HG03139 (cell line): Measurements from ENCODE around the gene CCL27.

Experiments used
- ATAC-seq: cut with Tn5 transposase; IDR thresholded peaks from one replicate; pipeline ENCODE4 v1.9.1; 2021; ENCODE audit not compliant: unreplicated experiment

Gene CCL27, protein sequence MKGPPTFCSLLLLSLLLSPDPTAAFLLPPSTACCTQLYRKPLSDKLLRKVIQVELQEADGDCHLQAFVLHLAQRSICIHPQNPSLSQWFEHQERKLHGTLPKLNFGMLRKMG

DNA sequence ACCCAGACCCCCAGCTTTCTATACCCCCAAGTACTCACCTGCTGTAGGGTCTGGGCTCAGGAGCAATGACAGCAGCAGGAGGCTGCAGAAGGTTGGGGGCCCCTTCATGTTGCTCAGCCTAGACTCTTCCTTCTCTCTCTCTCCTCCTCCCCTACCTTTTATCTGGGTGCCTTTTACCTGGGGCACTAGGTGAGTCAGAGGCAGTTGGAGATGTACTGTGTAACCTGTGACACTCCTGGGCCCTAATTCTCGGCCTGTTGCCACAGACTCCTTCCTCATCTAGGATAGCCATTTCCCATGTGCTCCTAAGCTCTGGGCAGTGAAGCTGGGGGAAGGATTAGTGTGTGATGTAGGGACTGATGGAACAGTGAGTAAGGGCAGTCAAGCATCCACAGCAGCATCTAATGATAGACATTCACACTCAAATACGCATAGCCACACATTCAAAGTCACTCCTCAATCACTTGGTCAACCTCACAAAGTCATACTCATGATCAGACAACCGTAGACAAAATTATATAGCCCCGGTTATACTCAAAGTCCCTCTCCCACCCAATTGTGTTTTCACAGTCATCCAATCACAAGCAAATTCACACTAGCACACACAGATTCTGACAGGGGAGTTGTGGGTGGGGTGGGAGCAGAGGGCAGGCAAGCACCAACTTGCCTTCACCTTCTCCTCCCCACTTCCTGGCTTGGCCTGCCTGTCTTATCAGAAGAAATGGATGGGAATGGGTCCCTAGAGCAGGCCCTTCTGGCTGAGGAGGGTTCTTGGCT, at the start of gene CCL27:
Gene CCL27 (minus strand): TSS at position 132 of the 777 bp plus-strand sequence. CDS start 24 bp downstream, at position 108.
- ATAC-seq: no peak

DNA sequence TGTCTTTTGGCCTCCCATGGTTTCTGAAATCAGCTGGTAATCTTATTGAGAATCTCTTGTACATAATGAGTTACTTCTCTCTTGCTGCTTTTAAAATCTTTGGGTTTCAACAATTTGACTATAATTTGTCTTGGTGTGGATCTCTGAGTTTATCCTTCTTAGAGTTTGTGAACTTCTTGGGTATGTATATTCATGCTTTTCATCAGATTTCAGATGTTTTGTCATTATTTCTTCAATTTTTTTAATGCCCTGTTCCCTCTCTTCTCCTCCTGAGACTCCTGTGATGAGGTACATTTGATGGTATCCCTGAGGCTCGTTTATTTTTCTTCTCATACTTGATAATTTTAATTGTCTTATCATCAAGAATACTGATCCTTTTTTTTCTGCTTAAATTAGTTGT, 49.7 kb upstream of the CCL27 start:
- ATAC-seq: no peak

- no peak for ATAC-seq
Observed at GRCh38 chr9:34710023-34710422, 47.6 kb upstream of the CCL27 start, which contains the start of gene CCL21. Gene CCL21, minus strand, starts transcription at chr9:34710136. Its CDS starts 70 bp downstream, at chr9:34710066.

DNA sequence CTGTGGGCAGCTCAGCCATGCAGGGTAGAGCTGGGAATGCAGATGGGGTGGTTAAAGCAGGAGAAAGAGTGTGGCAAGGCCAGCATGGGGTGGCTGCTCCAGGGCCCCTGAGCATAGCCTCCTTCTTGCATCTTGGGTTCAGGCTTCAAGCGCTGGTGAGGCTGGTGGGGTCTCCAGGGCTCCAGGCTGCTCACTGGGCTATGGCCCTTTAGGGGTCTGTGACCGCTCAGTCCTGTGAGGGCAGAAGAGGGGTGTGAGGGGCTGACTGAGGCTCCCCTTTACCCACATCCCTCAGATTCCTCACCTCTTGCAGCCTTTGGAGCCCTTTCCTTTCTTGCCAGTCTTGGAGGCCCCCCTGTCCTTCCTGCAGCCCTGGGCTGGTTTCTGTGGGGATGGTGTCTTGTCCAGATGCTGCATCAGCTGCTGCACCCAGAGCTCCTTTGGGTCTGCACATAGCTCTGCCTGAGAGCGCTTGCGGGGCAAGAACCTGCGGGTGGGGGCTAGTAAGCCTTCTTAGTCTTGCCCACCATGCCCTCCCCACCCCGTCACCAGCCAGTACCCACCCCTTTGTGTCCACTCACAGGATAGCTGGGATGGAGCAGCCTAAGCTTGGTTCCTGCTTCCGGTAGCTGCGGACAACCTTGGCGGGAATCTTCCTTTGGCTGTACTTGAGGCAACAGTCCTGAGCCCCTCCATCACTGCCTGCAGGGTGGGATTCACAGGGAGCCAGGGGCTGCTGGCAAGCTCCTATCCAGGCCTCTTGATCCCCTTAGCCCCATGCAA, 46.9 kb upstream of the CCL27 start:
- no peak for ATAC-seq

DNA sequence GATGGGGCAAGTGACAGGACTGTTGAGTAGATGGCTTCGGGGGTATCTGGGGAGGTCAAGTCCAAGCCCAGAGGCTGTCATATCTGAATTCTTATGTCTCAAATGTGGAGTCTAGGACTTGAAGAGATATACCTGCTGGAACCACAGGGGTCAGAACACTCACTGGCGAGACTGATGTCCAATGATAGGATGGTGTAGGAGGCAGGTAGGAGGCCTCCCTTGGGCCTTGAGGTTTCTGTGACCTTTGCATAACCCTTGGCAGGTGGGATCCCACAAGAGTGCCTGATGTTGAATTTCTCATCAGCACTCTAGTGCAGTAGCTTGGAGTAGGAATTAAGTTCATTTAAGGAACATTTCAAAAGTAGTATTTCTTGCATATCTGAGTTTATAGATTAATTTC, 44.7 kb upstream of the CCL27 start:
- ATAC-seq: no peak

- no peak for ATAC-seq
Observed at GRCh38 chr9:34701769-34702736, 39.6 kb upstream of the CCL27 start.

- no peak for ATAC-seq
Observed at GRCh38 chr9:34701023-34701768, 38.7 kb upstream of the CCL27 start.

DNA sequence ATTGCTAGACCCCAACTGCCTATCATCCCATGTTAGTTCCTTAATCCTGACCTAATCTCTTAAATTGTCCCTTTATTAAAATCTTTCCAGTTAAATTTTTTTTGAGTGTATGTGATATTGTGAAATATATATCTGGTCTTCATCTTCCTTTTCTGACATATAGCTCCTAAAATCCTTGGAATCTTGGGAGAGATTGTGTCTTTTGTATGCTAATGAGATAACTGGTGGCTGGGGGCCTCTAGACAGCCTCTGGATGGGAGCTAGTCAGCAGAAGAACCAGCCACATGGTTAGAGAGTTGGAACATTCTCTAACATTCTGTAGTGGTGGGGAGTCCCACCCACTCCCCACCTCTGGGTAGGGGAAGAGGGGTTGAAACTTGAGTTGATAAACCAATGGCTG, 32.4 kb upstream of the CCL27 start:
- ATAC-seq: no peak

GRCh38 chr9:34693560-34693959, 31.1 kb upstream of the CCL27 start:
- no peak for ATAC-seq

- no peak for ATAC-seq
Observed at GRCh38 chr9:34691936-34692315, 29.5 kb upstream of the CCL27 start.

GRCh38 chr9:34690983-34691935, 28.8 kb upstream of the CCL27 start, which contains the start of gene CCL19:
Gene CCL19, minus strand, starts transcription at chr9:34691276. Its CDS starts 137 bp downstream, at chr9:34691139.
- no peak for ATAC-seq

DNA sequence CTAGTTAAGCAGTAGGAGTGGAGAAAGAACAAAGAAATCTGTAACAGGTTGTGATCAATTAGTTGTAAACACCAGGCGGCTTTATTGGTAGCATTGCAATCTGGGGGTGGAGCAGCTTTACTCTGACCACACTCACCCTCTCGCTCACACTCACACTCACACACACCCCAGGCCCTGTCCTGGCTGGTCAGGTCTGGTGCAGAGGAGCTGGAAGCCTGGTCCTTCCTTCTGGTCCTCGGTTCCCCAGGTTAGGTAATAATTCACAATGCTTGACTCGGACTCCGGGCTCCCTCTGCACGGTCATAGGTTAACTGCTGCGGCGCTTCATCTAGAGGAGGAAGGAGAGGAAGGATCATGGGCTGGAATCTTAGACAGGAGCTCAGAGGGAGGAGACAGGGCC, 27.1 kb upstream of the CCL27 start:
- ATAC-seq: no peak

- ATAC-seq: no peak
Observed at GRCh38 chr9:34689116-34689470, 26.6 kb upstream of the CCL27 start.

GRCh38 chr9:34688329-34689115, 26.1 kb upstream of the CCL27 start:
- ATAC-seq: no peak

GRCh38 chr9:34687276-34688030, 25.0 kb upstream of the CCL27 start:
- ATAC-seq: no peak

GRCh38 chr9:34686732-34687131, 24.3 kb upstream of the CCL27 start:
- ATAC-seq: no peak

DNA sequence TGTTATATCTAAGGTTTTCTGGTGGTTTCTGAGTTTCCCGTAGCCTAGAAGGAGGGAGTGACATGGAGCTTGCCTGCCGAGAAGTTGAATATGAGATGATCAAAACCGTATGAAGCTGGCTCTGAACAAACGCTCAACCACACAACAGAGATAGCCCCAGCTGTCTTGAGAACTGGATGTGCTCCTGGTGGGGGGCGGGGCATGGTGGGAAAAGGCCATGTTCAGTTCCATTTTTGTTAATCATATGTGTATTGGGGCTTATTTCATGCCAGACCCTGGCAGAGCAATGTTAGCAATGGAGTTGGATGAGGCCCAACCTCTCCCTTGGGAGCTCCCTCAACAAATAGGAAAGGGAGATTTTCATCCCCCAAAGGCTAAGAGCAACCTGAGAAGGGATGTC, 23.8 kb upstream of the CCL27 start:
- no peak for ATAC-seq
